H9 (cell line): ENCODE measurements around the gene GPR151. TPM values are rescaled to one million over a fixed set of nuclear protein-coding genes. Genes with fewer than 3 reads are reported as not detected.

Experiments
- DNase-seq: peaks from one replicate; pipeline ENCODE4 v3.0.0-alpha.2; 2017
- H2AFZ ChIP-seq: one replicate; pipeline ENCODE4 v1.6.1; 2013; ENCODE audit warnings: mild to moderate bottlenecking, low read length, control low read depth, moderate library complexity
- H2AK5ac ChIP-seq: 2 replicates; pipeline ENCODE4 v1.6.1; 2013; ENCODE audit warnings: low read length, control low read depth, mixed read lengths; ENCODE audit not compliant: insufficient read length
- H2BK120ac ChIP-seq: one replicate; pipeline ENCODE4 v1.6.1; 2013; ENCODE audit warnings: low read depth, mild to moderate bottlenecking, low read length, control low read depth, inconsistent platforms; ENCODE audit not compliant: poor library complexity, severe bottlenecking
- H2BK12ac ChIP-seq: 2 replicates; pipeline ENCODE4 v1.6.1; 2013; ENCODE audit warnings: low read length, control low read depth, mixed read lengths, low read depth; ENCODE audit not compliant: insufficient read length
- H2BK15ac ChIP-seq: 2 replicates; pipeline ENCODE4 v1.6.1; 2013; ENCODE audit warnings: low read depth, low read length, control low read depth
- H2BK20ac ChIP-seq: one replicate; pipeline ENCODE4 v1.6.1; 2013; ENCODE audit warnings: low read depth, mild to moderate bottlenecking, low read length, control low read depth, inconsistent platforms; ENCODE audit not compliant: poor library complexity, severe bottlenecking
- H2BK5ac ChIP-seq: 2 replicates; pipeline ENCODE4 v1.6.1; 2013; ENCODE audit warnings: low read length, control low read depth, mixed read lengths; ENCODE audit not compliant: insufficient read length
- H3K14ac ChIP-seq: 2 replicates; pipeline ENCODE4 v1.6.1; 2013; ENCODE audit warnings: low read length, control low read depth; ENCODE audit not compliant: insufficient read depth
- H3K18ac ChIP-seq: 2 replicates; pipeline ENCODE4 v1.6.1; 2013; ENCODE audit warnings: low read depth, mild to moderate bottlenecking, mixed read lengths, low read length, control low read depth; ENCODE audit not compliant: insufficient read length
- H3K23ac ChIP-seq: 2 replicates; pipeline ENCODE4 v1.6.1; 2013; ENCODE audit warnings: low read length, control low read depth, mixed read lengths, low read depth; ENCODE audit not compliant: insufficient read length
- H3K23me2 ChIP-seq: 2 replicates; pipeline ENCODE4 v1.6.1; 2013; ENCODE audit warnings: low read depth, mild to moderate bottlenecking, mixed read lengths, low read length, control low read depth; ENCODE audit not compliant: insufficient read length, poor library complexity, severe bottlenecking
- H3K27ac ChIP-seq: 2 replicates; pipeline ENCODE4 v1.5.1; 2013; ENCODE audit warnings: low read length, control low read depth, mixed read lengths, low read depth; ENCODE audit not compliant: insufficient read length
- H3K27me3 ChIP-seq: 2 replicates; pipeline ENCODE4 v1.6.1; 2013; ENCODE audit warnings: low read length, control low read depth, inconsistent platforms; ENCODE audit not compliant: insufficient read depth
- H3K4ac ChIP-seq: 2 replicates; pipeline ENCODE4 v1.6.1; 2013; ENCODE audit warnings: low read depth, mild to moderate bottlenecking, control low read depth, inconsistent platforms, low read length, moderate library complexity
- H3K4me1 ChIP-seq: 2 replicates; pipeline ENCODE4 v1.6.1; 2013; ENCODE audit warnings: low read length, control low read depth, inconsistent platforms; ENCODE audit not compliant: insufficient read depth
- H3K4me2 ChIP-seq: 2 replicates; pipeline ENCODE4 v1.6.1; 2013; ENCODE audit warnings: low read length, control low read depth, mixed read lengths; ENCODE audit not compliant: insufficient read length, insufficient read depth
- H3K56ac ChIP-seq: 2 replicates; pipeline ENCODE4 v1.6.1; 2013; ENCODE audit warnings: low read depth, mild to moderate bottlenecking, mixed read lengths, low read length, control low read depth; ENCODE audit not compliant: insufficient read length
- H3K79me1 ChIP-seq: 2 replicates; pipeline ENCODE4 v1.6.1; 2013; ENCODE audit warnings: low read depth, mild to moderate bottlenecking, moderate library complexity, low read length, control low read depth, inconsistent platforms; ENCODE audit not compliant: insufficient read depth, poor library complexity, severe bottlenecking
- H3K79me2 ChIP-seq: 2 replicates; pipeline ENCODE4 v1.6.1; 2013; ENCODE audit warnings: low read length, control low read depth, inconsistent platforms; ENCODE audit not compliant: insufficient read depth
- H3K9ac ChIP-seq: 2 replicates; pipeline ENCODE4 v1.6.1; 2013; ENCODE audit warnings: low read length, control low read depth, mixed read lengths; ENCODE audit not compliant: insufficient read length; ENCODE audit errors: extremely low read depth
- H3K9me3 ChIP-seq: one replicate; pipeline ENCODE4 v1.6.1; 2013; ENCODE audit warnings: low read depth, low read length, inconsistent platforms; ENCODE audit not compliant: control insufficient read depth
- H3T11ph ChIP-seq: one replicate; pipeline ENCODE4 v1.6.1; 2013; ENCODE audit warnings: mild to moderate bottlenecking, low read length, control low read depth, inconsistent platforms
- H4K20me1 ChIP-seq: one replicate; pipeline ENCODE4 v1.6.1; 2013; ENCODE audit not compliant: control insufficient read depth, insufficient read length, insufficient read depth
- H4K5ac ChIP-seq: 2 replicates; pipeline ENCODE4 v1.6.1; 2013; ENCODE audit warnings: low read depth, mild to moderate bottlenecking, mixed read lengths, low read length, control low read depth; ENCODE audit not compliant: insufficient read length
- H4K8ac ChIP-seq: replicated peaks from 2 replicates; pipeline ENCODE4 v1.6.1; 2013; ENCODE audit warnings: low read length, control low read depth, mixed read lengths, low read depth; ENCODE audit not compliant: insufficient read length
- H4K91ac ChIP-seq: 2 replicates; pipeline ENCODE4 v1.6.1; 2013; ENCODE audit warnings: low read depth, mild to moderate bottlenecking, moderate library complexity, mixed read lengths, low read length, control low read depth; ENCODE audit not compliant: insufficient read length
- H3K27ac Mint-ChIP-seq, 3 experiments: 2 replicates in 2 of 3; 3 replicates in 1 of 3; pipeline ENCODE4 v1.8.0; 2020 to 2021; ENCODE audit warnings: mixed read lengths in 3 of 3, mild to moderate bottlenecking in 1 of 3, moderate library complexity in 1 of 3
- H3K27me3 Mint-ChIP-seq: 2 replicates; pipeline ENCODE4 v1.8.0; 2021; ENCODE audit warnings: low read depth, mild to moderate bottlenecking, moderate library complexity, mixed read lengths
- H3K36me3 Mint-ChIP-seq, 3 experiments: 2 replicates in 2 of 3; 3 replicates in 1 of 3; pipeline ENCODE4 v1.8.0; 2020 to 2021; ENCODE audit warnings: low read depth in 3 of 3, mixed read lengths in 3 of 3; ENCODE audit not compliant: insufficient read depth in 1 of 3
- H3K4me1 Mint-ChIP-seq, 2 experiments: 2 replicates each; pipeline ENCODE4 v1.8.0; 2020; ENCODE audit warnings: mixed read lengths in 2 of 2
- H3K4me3 Mint-ChIP-seq, 2 experiments: 2 replicates in 1 of 2; 3 replicates in 1 of 2; pipeline ENCODE4 v1.8.0; 2020 to 2021; ENCODE audit warnings: mild to moderate bottlenecking in 2 of 2, mixed read lengths in 2 of 2, moderate library complexity in 1 of 2
- H3K9me3 Mint-ChIP-seq, 2 experiments: 2 replicates in 1 of 2; 3 replicates in 1 of 2; pipeline ENCODE4 v1.8.0; 2020; ENCODE audit warnings: mild to moderate bottlenecking in 2 of 2, mixed read lengths in 2 of 2, moderate library complexity in 1 of 2
- WGBS: extraction: QIAGEN DNeasy Blood & Tissue Kit; methylation state at CpG from one replicate; pipeline ENCODE4 v1.1.7; 2013; ENCODE audit warnings: missing lambda C conversion rate, low lambda C conversion rate, mixed read lengths; ENCODE audit not compliant: insufficient read length; ENCODE audit errors: extremely low coverage; 5-methylcytosine and 5-hydroxymethylcytosine counted together
- total RNA-seq: library from RNA; stranded (reverse); gene quantifications from 2 replicates; pipeline ENCODE4 v1.2.1, GENCODE V29; 2021
- TF ChIP-seq, protein P1 (sequence below): fragments of 200-600 bp; sonication (generic); conservative IDR thresholded peaks from 3 replicates; pipeline ENCODE4 v1.8.0; 2021; ENCODE audit warnings: antibody characterized with exemption, mild to moderate bottlenecking

Gene GPR151
- total RNA-seq, 1 experiment from 2014 or later = not detected

DNA sequence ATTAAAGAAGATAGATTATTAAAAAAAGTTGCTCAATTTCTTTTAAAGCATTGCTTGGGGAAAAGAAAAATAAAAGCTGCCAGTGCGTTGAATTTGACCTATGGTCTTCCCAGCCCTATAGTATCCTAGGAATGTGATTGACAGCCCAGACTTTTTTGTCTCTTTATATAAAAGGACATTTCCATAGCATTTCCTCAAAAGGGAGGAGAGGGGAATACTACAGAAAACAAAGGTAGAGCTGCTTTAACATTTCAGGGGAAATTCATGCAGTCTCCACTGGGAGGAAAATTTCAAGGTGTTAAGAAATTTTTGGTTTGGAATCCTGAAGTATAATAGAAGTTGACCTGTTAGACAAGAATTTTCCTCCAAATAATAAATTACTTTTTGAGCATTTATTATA lies 17.9 kb upstream of the GPR151 start:
- DNase-seq = no peak
- H3K4ac ChIP-seq = no peak overlapping the region
- no peak overlapping the region for H2BK5ac ChIP-seq
- H3K79me1 ChIP-seq = no peaks in the 10 kb centered on the region
- H3K14ac ChIP-seq = no peak overlapping the region
- H3K27ac ChIP-seq = peak overlapping the region; percentile 2
- peaks cover 3% of the 10 kb centered on the region; the same call in 1 of the 2 replicates for H3K4me1 ChIP-seq
- H2BK120ac ChIP-seq = no peak overlapping the region
- no CpG with 5 or more reads among the region's 1 CpG for WGBS
- H3K4me2 ChIP-seq = no peak overlapping the region
- no peaks in the 10 kb centered on the region for H3K27me3 ChIP-seq
- H4K8ac ChIP-seq = no peak overlapping the region
- no peak overlapping the region for H4K5ac ChIP-seq
- no peak overlapping the region for H2BK15ac ChIP-seq
- H3K79me2 ChIP-seq = no peaks in the 10 kb centered on the region
- no peak overlapping the region for H2AFZ ChIP-seq
- no peak overlapping the region for H2AK5ac ChIP-seq
- Mint-ChIP-seq H3K4me3 (no peak overlapping the region), H3K36me3 (no peaks in the 10 kb centered on the region), H3K27ac (no peak overlapping the region), H3K4me1 (peaks cover 12 to 16% of the 10 kb centered on the region in 2 experiments), H3K9me3 (no peaks in the 10 kb centered on the region), H3K27me3 (no peaks in the 10 kb centered on the region)
- TF ChIP-seq, protein P1, sequence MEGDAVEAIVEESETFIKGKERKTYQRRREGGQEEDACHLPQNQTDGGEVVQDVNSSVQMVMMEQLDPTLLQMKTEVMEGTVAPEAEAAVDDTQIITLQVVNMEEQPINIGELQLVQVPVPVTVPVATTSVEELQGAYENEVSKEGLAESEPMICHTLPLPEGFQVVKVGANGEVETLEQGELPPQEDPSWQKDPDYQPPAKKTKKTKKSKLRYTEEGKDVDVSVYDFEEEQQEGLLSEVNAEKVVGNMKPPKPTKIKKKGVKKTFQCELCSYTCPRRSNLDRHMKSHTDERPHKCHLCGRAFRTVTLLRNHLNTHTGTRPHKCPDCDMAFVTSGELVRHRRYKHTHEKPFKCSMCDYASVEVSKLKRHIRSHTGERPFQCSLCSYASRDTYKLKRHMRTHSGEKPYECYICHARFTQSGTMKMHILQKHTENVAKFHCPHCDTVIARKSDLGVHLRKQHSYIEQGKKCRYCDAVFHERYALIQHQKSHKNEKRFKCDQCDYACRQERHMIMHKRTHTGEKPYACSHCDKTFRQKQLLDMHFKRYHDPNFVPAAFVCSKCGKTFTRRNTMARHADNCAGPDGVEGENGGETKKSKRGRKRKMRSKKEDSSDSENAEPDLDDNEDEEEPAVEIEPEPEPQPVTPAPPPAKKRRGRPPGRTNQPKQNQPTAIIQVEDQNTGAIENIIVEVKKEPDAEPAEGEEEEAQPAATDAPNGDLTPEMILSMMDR = 0 out of 3 replicates have a peak, but pooled peaks have one; percentile 14
- H2BK12ac ChIP-seq = no peak overlapping the region
- no peak overlapping the region for H3T11ph ChIP-seq
- H4K20me1 ChIP-seq = no peaks in the 10 kb centered on the region
- H4K91ac ChIP-seq = no peak overlapping the region
- no peak overlapping the region for H3K9ac ChIP-seq
- H3K18ac ChIP-seq = no peak overlapping the region
- H3K56ac ChIP-seq = no peak overlapping the region
- H2BK20ac ChIP-seq = no peak overlapping the region
- no peak overlapping the region for H3K23ac ChIP-seq
- H3K9me3 ChIP-seq = no peaks in the 10 kb centered on the region
- no peaks in the 10 kb centered on the region for H3K23me2 ChIP-seq
